IPS-15b (cell line): ENCODE measurements around the gene MYO10.

Experiments
- H3K27me3 ChIP-seq: one replicate; pipeline ENCODE4 v1.6.1; 2013; ENCODE audit warnings: low read length; ENCODE audit not compliant: control insufficient read depth, insufficient read depth
- H3K36me3 ChIP-seq: one replicate; pipeline ENCODE4 v1.6.1; 2013; ENCODE audit warnings: low read length; ENCODE audit not compliant: control insufficient read depth, insufficient read depth
- H3K4me1 ChIP-seq: one replicate; pipeline ENCODE4 v1.6.1; 2013; ENCODE audit warnings: mild to moderate bottlenecking, low read length; ENCODE audit not compliant: control insufficient read depth, insufficient read depth
- H3K4me3 ChIP-seq: one replicate; pipeline ENCODE4 v1.5.1; 2013; ENCODE audit warnings: low read depth, low read length
- H3K9ac ChIP-seq: one replicate; pipeline ENCODE4 v1.6.1; 2013; ENCODE audit warnings: low read depth, mild to moderate bottlenecking, low read length
- H3K9me3 ChIP-seq: one replicate; pipeline ENCODE4 v1.6.1; 2013; ENCODE audit warnings: mild to moderate bottlenecking, low read length; ENCODE audit not compliant: control insufficient read depth, insufficient read depth

Gene MYO10

DNA sequence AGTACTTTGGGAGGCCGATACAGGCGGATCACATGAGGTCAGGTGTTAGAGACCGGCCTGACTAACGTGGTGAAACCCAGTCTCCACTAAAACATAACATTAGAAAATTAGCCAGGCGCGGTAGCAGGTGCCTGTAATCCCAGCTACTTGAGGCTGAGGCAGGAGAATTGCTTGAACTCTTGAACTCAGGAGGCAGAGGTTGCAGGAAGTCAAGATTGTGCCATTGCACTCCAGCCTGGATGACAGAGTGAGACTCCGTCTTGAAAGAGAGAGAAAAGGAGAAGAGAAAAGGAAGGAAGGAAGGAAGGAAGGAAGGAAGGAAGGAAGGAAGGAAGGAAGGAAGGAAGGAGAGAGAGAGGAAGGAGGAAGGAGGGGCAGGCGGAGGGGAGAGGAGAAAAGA, 45.1 kb downstream of the MYO10 start:
- no peaks in the 10 kb centered on the region for H3K9me3 ChIP-seq
- H3K36me3 ChIP-seq: no peaks in the 10 kb centered on the region
- peaks cover 21% of the 10 kb centered on the region for H3K4me1 ChIP-seq
- no peak overlapping the region for H3K4me3 ChIP-seq
- no peak overlapping the region for H3K9ac ChIP-seq
- H3K27me3 ChIP-seq: no peaks in the 10 kb centered on the region

DNA sequence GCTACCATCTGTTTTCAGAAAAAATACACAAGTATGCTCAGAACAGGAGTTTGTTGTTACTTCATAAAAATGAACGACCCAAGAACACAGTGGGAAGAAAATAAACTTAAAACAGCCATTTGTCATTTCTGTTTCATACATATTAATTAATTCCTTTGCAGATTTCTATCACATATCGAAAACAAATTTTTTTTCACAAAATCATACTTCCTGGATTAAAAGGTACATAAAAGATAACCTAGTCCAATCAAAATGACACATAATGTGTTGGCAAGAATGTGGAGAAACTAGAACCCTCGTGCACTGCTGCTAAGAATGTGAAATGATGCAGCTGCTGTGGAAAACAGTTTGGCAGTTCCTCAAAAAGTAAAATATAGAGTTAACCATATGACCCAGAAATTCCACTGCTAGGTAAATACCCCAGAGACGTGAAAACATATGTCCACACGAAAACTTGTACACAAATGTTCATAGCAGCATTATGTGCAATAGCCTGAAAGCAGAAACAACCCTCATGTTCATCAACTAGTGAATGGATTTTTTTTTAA, 46.0 kb downstream of the MYO10 start:
- Histone ChIP-seq H3K4me3 (no peak overlapping the region), H3K36me3 (no peaks in the 10 kb centered on the region), H3K4me1 (peaks cover 13% of the 10 kb centered on the region), H3K9me3 (no peaks in the 10 kb centered on the region), H3K9ac (no peak overlapping the region), H3K27me3 (no peaks in the 10 kb centered on the region)

DNA sequence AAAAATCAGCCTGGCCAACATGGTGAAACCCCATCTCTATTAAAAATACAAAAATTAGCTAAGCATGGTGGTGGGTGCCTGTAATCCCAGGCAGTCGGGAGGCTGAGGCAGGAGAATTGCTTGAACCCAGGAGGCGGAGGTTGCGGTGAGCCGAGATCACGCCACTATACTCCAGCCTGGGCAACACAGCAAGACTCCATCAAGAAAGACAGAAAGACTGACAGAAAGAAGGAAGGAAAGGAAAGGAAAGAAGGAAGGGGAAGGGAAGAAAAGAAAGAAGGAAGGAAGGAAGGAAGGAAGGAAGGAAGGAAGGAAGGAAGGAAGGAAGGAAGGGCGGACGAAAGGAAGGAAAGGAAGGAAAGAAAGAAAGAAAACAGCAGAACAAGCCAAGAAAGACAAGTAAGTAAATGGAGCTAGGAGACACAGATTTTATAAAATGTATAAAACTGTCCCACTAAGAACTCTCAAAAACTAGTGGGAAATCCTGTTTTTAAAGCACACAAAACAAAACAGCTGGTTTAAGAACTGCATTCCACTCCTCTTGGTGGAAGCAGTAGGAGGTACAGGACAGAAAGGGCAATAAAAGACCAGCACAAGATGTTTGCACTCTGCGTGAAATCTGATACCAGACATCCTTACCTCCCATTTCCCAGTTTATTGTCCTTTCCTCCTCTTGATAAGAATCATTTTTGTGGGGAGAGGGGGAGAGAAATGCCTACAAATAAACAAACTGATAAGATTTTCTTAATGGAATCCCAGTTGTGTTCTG, 46.7 kb downstream of the MYO10 start:
- H3K9me3 ChIP-seq: no peaks in the 10 kb centered on the region
- H3K36me3 ChIP-seq: no peaks in the 10 kb centered on the region
- no peaks in the 10 kb centered on the region for H3K27me3 ChIP-seq
- no peak overlapping the region for H3K9ac ChIP-seq
- H3K4me1 ChIP-seq: peaks cover 9% of the 10 kb centered on the region
- H3K4me3 ChIP-seq: no peak overlapping the region

DNA sequence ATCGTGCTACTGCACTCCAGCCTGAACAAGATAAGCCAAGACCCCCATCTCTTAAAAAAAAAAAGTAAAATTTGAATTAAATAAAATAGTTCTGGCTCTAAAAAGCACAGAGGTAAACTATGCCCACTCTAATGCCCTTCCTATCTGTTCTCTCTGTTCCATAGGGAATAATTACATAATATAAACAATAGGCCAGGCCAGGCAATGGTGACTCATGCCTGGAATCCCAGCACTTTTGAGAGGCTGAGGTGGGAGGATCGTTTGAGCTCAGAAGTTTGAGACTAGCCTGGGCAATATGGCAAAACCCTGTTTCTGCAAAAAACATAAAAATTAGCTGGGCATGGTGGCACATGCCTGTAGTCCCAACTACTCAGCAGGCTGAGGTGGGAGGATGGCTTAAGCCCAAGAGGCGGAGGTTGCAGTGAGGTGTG, 47.4 kb downstream of the MYO10 start:
- Histone ChIP-seq H3K27me3 (no peaks in the 10 kb centered on the region), H3K9me3 (no peaks in the 10 kb centered on the region), H3K9ac (no peak overlapping the region), H3K4me3 (no peak overlapping the region), H3K36me3 (no peaks in the 10 kb centered on the region), H3K4me1 (peaks cover 5% of the 10 kb centered on the region)

DNA sequence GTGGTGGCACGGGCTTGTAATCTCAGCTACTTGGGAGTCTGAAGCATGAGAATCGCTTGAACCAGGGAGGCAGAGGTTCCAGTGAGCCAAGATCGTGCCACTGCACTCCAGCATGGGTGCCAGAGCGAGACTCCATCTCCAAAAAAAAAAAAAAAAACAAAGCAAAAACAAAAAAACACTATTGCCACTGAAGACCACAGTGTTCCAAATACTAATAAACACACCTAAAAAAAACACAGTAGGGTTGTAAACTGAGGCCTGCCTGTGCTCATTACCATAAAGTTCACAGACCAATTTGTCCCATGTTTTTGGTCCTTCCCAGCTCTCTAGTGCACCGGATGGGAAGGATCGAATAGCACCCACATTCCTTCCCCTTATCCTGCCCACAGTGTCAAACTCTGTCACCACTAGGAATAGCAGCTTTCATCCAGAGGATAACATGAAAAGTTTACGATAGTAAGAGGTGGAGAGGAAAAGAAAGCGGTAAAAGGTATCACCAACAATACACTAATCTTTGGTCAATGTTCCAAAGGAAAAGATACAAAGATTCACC, 49.2 kb downstream of the MYO10 start:
- peaks cover 5% of the 10 kb centered on the region for H3K4me1 ChIP-seq
- H3K36me3 ChIP-seq: no peaks in the 10 kb centered on the region
- no peaks in the 10 kb centered on the region for H3K9me3 ChIP-seq
- no peaks in the 10 kb centered on the region for H3K27me3 ChIP-seq
- no peak overlapping the region for H3K9ac ChIP-seq
- H3K4me3 ChIP-seq: no peak overlapping the region

DNA sequence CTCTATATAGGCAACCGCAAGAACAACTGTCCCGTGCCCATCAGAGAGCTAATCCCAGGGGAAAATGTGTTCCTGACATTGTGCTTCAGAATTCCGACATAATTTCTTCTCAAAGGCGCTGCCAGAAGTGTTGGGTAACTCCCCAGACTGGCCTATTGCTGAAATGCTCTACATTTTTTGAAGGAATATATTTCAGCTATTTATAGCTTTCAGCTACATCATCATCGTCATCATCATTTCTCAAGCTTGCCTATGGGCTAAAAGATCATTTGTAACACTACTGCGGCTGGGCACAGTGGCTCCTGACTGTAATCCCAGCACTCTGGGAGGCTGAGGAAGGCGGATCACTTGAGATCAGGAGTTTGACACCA, 49.7 kb downstream of the MYO10 start:
- H3K4me1 ChIP-seq: peaks cover 5% of the 10 kb centered on the region
- H3K27me3 ChIP-seq: no peaks in the 10 kb centered on the region
- no peaks in the 10 kb centered on the region for H3K36me3 ChIP-seq
- H3K9me3 ChIP-seq: no peaks in the 10 kb centered on the region
- no peak overlapping the region for H3K9ac ChIP-seq
- no peak overlapping the region for H3K4me3 ChIP-seq

DNA sequence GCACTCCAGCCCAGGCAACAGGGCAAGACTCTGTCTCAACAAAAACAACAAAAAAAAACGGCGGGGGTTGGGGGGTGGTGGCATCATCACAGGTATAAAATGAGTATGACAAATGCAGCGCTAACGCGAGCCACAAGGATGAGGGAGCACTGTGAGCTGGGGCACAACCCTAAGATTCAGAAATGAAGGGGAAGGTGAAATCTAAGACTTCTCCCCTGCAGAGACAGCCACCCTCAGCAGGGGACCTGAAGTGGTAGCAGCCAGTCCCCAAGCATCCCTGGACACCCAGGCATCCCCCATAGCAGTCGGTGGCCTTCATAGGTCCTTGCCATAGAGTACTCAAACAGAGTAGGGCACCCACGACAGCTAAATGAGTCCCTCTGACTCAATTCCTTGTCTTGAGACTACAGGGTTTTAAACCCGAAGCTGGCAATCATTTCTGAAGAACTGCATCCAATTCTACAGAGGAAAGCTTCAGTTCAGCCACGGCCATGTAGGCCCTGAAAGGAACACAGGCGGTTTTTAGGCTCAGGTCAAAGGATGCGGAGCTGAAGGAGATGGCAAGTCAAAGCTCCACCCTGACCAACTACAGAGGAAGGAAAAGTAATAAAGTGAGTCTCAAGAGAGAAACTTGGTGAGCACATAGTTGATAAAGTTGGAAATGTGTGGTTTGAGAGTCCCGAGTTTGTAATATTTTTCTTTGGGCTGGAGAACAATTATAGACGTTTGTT, 50.3 kb downstream of the MYO10 start:
- no peaks in the 10 kb centered on the region for H3K27me3 ChIP-seq
- no peaks in the 10 kb centered on the region for H3K36me3 ChIP-seq
- peaks cover 5% of the 10 kb centered on the region for H3K4me1 ChIP-seq
- H3K9ac ChIP-seq: no peak overlapping the region
- H3K4me3 ChIP-seq: no peak overlapping the region
- no peaks in the 10 kb centered on the region for H3K9me3 ChIP-seq

DNA sequence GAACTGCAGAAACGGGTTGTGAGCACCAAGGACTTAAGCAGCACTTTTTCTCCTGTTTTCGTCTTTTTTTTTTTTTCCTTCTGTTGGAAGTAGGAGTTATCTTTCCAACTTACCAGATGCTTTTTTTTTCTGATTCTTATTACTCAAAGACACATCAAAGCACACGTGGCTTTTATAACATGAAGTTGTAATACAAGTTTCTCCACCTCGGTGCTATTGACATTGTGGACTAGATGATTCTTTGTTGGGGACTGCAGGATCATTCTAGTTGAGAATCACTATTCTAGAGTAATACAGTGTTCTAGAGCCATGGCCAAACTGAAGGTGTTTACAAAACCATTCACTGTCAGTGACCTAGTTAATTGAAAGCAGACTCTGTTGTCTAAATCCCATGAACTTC, 51.5 kb downstream of the MYO10 start:
- Histone ChIP-seq H3K9me3 (no peaks in the 10 kb centered on the region), H3K4me3 (no peak overlapping the region), H3K4me1 (peaks cover under 1% of the 10 kb centered on the region), H3K27me3 (no peaks in the 10 kb centered on the region), H3K36me3 (no peaks in the 10 kb centered on the region), H3K9ac (no peak overlapping the region)

DNA sequence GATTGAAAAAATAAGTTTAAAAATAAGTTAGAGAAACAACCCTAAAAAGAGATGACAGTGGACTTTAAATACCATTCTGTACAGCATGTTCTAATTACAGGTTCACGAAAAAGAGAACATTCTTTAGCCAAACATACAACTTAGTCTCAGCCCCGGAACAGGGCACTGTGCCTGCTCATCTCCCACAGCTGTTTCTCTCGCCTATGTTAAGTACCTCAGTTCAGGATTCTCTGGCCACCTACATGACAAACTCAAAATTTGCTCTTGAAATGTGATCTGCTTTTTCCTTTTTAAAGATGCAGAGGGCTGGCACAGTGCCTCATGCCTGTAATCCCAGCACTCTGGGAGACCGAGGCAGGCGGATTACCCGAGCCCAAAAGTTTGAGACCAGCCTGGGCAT, 52.3 kb downstream of the MYO10 start:
- Histone ChIP-seq H3K9me3 (no peaks in the 10 kb centered on the region), H3K4me1 (no peaks in the 10 kb centered on the region), H3K36me3 (no peaks in the 10 kb centered on the region), H3K27me3 (no peaks in the 10 kb centered on the region), H3K4me3 (no peak overlapping the region), H3K9ac (no peak overlapping the region)

DNA sequence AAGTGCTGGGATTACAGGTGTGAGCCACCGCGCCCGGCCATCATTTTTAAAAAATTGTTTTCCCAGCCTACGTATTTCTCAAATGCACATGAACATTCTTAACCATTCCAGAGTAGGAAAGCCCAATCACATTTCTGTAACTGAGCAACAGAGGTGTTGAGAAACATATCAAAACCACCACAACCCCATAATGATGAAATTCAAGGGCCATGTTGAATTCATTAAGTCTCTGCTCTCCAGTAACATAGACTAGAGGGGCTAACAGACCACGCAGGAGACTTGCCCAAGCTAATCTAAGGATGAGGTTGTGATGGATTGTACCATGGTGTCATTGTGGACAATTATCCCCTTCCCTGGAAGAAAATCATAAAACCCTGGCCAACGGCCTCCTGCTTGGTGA, 52.9 kb downstream of the MYO10 start:
- no peak overlapping the region for H3K4me3 ChIP-seq
- no peaks in the 10 kb centered on the region for H3K9me3 ChIP-seq
- no peak overlapping the region for H3K9ac ChIP-seq
- no peaks in the 10 kb centered on the region for H3K36me3 ChIP-seq
- H3K27me3 ChIP-seq: no peaks in the 10 kb centered on the region
- H3K4me1 ChIP-seq: no peaks in the 10 kb centered on the region

DNA sequence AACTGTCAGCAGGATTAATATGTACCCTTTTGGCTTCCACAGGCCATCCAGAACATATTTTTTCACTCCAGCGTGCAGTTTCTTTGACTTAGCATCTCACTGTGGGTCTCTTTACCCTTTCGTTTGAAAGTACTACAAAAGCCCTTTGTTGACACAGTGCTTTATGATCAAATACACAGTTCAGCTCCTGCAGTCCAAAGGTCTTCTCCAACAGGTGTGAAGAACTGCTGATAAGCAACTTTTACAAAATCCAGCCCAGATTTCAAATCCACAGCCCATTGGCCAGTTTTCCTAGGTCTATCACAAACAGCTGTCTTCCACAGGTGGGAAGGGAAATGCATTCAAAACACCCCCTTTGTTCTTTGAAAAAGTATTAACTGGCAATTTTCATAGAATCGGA, 54.8 kb downstream of the MYO10 start:
- no peak overlapping the region for H3K9ac ChIP-seq
- no peaks in the 10 kb centered on the region for H3K4me1 ChIP-seq
- H3K4me3 ChIP-seq: no peak overlapping the region
- H3K9me3 ChIP-seq: no peaks in the 10 kb centered on the region
- H3K36me3 ChIP-seq: no peaks in the 10 kb centered on the region
- no peaks in the 10 kb centered on the region for H3K27me3 ChIP-seq

DNA sequence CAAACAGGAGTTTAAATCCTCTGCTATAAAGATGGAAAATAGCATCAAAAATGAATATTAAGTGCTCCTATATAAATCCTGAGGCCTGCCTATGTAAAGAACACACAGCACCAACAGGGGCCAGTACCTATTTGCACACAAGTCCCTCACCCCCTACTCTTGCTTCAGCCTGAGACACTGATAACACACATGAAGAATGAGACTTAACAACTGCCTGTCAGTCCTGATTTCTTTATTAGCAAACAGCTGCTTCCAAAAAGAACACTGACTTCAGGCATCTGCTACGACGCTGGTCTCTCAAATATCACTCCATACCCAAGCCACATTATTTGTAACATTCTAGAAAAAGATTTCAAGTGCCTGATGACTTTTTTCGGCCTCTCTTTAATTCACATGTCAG, 55.5 kb downstream of the MYO10 start:
- Histone ChIP-seq H3K36me3 (no peaks in the 10 kb centered on the region), H3K27me3 (no peaks in the 10 kb centered on the region), H3K4me1 (no peaks in the 10 kb centered on the region), H3K4me3 (no peak overlapping the region), H3K9me3 (no peaks in the 10 kb centered on the region), H3K9ac (no peak overlapping the region)
